Loucy (cell line): ENCODE results near the gene BACE2.

Source experiments
- H2AFZ ChIP-seq: fragments of 200-600 bp; sonication (generic); 2 replicates; pipeline ENCODE4 v1.6.0; 2016; ENCODE audit warnings: antibody characterized with exemption, mild to moderate bottlenecking, low read length, moderate library complexity
- H3F3A ChIP-seq: fragments of 200-600 bp; 2 replicates; pipeline ENCODE4 v1.6.0; 2016; ENCODE audit warnings: antibody characterized with exemption, low read depth, mild to moderate bottlenecking
- H3K27me3 ChIP-seq: fragments of 200-600 bp; sonication (generic); 2 replicates; pipeline ENCODE4 v1.6.1; 2014; ENCODE audit warnings: low read length, mild to moderate bottlenecking; ENCODE audit not compliant: insufficient read depth, poor library complexity, severe bottlenecking
- H3K36me3 ChIP-seq: fragments of 200-600 bp; sonication (generic); 2 replicates; pipeline ENCODE4 v1.6.1; 2016; ENCODE audit warnings: low read length; ENCODE audit not compliant: insufficient read depth
- H3K4me1 ChIP-seq: fragments of 200-600 bp; sonication (generic); 2 replicates; pipeline ENCODE4 v1.5.1; 2014; ENCODE audit warnings: low read length, mild to moderate bottlenecking; ENCODE audit not compliant: insufficient read depth, poor library complexity, severe bottlenecking
- H3K4me2 ChIP-seq: fragments of 200-600 bp; sonication (generic); 2 replicates; pipeline ENCODE4 v1.6.0; 2014; ENCODE audit warnings: antibody characterized with exemption, low read length, low read depth, mild to moderate bottlenecking; ENCODE audit not compliant: poor library complexity, severe bottlenecking
- H3K4me3 ChIP-seq: fragments of 200-600 bp; sonication (generic); 2 replicates; pipeline ENCODE4 v1.5.1; 2014; ENCODE audit warnings: low read length, mild to moderate bottlenecking, mixed read lengths; ENCODE audit not compliant: poor library complexity, severe bottlenecking
- H3K79me2 ChIP-seq: fragments of 200-600 bp; sonication (generic); 2 replicates; pipeline ENCODE4 v1.6.1; 2014; ENCODE audit warnings: low read length; ENCODE audit not compliant: insufficient read depth
- H3K9ac ChIP-seq: fragments of 200-600 bp; sonication (generic); 2 replicates; pipeline ENCODE4 v1.6.0; 2014; ENCODE audit warnings: mild to moderate bottlenecking, low read depth, low read length, moderate library complexity; ENCODE audit not compliant: poor library complexity, severe bottlenecking
- H3K9me2 ChIP-seq: fragments of 200-600 bp; sonication (generic); replicated peaks from 2 replicates; pipeline ENCODE4 v1.6.1; 2016; ENCODE audit warnings: low read depth, low read length, mixed read lengths
- H3K9me3 ChIP-seq: fragments of 200-600 bp; sonication (generic); 2 replicates; pipeline ENCODE4 v1.6.1; 2014; ENCODE audit warnings: mild to moderate bottlenecking, antibody characterized with exemption, low read length, low read depth; ENCODE audit not compliant: insufficient read depth
- H4K20me1 ChIP-seq: fragments of 200-600 bp; sonication (generic); 2 replicates; pipeline ENCODE4 v1.6.0; 2014; ENCODE audit warnings: antibody characterized with exemption, low read length, mild to moderate bottlenecking; ENCODE audit not compliant: insufficient read depth, poor library complexity, severe bottlenecking
- CTCF ChIP-seq: fragments of 200-600 bp; sonication (generic); conservative IDR thresholded peaks from 2 replicates; pipeline ENCODE4 v1.5.1; 2014; ENCODE audit warnings: mild to moderate bottlenecking, antibody characterized with exemption, low read length
- EZH2phosphoT487 ChIP-seq: fragments of 200-600 bp; IDR thresholded peaks from 2 replicates; pipeline ENCODE4 v1.6.1; 2018; ENCODE audit warnings: antibody characterized with exemption, mild to moderate bottlenecking, moderate library complexity, borderline replicate concordance

BACE2 gene

GRCh38 chr21:41317458-41317857 is 149.5 kb downstream of the BACE2 start:
- Histone ChIP-seq H3K9ac (no peak overlapping the region), H3K4me2 (no peak overlapping the region), H3K4me1 (no peaks in the 10 kb centered on the region), H3K9me3 (no peaks in the 10 kb centered on the region), H3K27me3 (no peaks in the 10 kb centered on the region), H3K79me2 (no peaks in the 10 kb centered on the region), H3K36me3 (no peaks in the 10 kb centered on the region), H3K9me2 (no peaks in the 10 kb centered on the region), H2AFZ (no peak overlapping the region), H3K4me3 (no peak overlapping the region), H3F3A (no peaks in the 10 kb centered on the region), H4K20me1 (no peaks in the 10 kb centered on the region)
- TF ChIP-seq EZH2phosphoT487 (no peak), CTCF (no peak)

- Histone ChIP-seq H3K4me2 (no peak overlapping the region), H3K9me3 (no peaks in the 10 kb centered on the region), H3K4me3 (no peak overlapping the region), H3K36me3 (no peaks in the 10 kb centered on the region), H2AFZ (no peak overlapping the region), H3K79me2 (no peaks in the 10 kb centered on the region), H3K9ac (no peak overlapping the region), H3K4me1 (no peaks in the 10 kb centered on the region), H3K27me3 (no peaks in the 10 kb centered on the region), H4K20me1 (no peaks in the 10 kb centered on the region), H3F3A (no peaks in the 10 kb centered on the region), H3K9me2 (no peaks in the 10 kb centered on the region)
- TF ChIP-seq CTCF = no peak
- no peak for TF ChIP-seq EZH2phosphoT487
These were observed 150.3 kb downstream of the BACE2 start for GRCh38 chr21:41318218-41318617.

- no peak for TF ChIP-seq EZH2phosphoT487
- TF ChIP-seq CTCF = no peak
These were observed 151.3 kb downstream of the BACE2 start for GRCh38 chr21:41319273-41319672.

More at GRCh38 chr21:41319273-41319672, 151.3 kb downstream of the BACE2 start:
- Histone ChIP-seq H3K9me3 (no peaks in the 10 kb centered on the region), H3K79me2 (no peaks in the 10 kb centered on the region), H3K36me3 (no peaks in the 10 kb centered on the region), H2AFZ (no peak overlapping the region), H3K4me2 (no peak overlapping the region), H3F3A (no peaks in the 10 kb centered on the region), H3K27me3 (no peaks in the 10 kb centered on the region), H3K4me1 (no peaks in the 10 kb centered on the region), H3K9me2 (no peaks in the 10 kb centered on the region), H3K4me3 (no peak overlapping the region), H4K20me1 (no peaks in the 10 kb centered on the region), H3K9ac (no peak overlapping the region)
